GM19467 (cell line): ENCODE results near the gene ANP32B.

Experiments
- ATAC-seq: cut with Tn5 transposase; IDR thresholded peaks from one replicate; pipeline ENCODE4 v1.9.1; 2021; ENCODE audit warnings: mild to moderate bottlenecking, moderate library complexity; ENCODE audit not compliant: unreplicated experiment

ANP32B gene

DNA sequence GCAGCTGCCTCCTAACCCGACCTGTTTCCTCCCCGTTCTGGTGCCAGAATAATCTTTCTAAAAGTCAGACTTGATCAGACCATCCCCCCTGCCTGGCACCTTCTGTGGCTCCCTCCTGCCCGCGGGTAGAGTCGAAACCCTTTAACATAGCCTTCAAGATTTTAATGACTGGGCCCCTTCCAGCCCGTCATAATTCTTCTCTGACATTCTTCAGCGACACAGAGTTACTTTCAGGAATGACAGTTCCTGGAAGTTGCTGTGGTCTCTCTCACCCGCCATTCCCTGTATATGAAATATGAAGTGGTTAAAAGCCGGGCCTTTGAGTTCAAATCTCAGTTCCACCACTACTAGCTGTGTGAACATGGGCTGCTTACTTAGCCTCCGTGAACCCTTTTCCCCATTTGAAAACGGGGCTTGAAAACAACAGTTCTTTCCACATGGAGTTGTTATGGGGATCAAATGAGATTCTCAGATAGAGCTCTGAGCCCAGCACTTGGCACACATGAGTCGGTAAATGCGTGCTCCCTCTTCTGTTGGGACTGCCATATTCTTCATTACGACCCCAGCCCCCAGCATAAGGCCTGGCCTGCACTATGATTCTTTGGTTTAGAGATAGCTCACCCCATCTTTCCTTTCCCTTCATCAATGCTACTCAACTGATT lies 74.1 kb downstream of the ANP32B start:
- no peak for ATAC-seq

DNA sequence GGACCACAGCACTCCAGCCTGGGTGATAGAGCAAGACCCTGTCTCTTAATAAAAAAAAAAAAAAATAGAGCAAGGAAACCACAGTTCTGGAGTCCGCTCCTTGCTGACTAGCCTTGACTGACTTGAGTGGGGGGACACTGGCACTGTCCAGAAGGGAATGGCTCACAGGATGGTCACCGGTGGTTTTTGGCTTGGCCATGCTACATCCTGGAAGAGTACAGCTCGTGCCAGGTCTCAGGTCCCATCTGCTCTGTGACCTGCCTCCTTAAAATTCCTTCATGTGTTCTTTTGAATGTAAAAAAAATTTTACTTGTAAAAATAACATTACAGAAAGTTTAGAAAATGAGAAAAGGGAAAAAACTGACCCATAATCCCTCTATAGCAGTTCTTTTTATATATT lies 79.0 kb downstream of the ANP32B start:
- no peak for ATAC-seq

DNA sequence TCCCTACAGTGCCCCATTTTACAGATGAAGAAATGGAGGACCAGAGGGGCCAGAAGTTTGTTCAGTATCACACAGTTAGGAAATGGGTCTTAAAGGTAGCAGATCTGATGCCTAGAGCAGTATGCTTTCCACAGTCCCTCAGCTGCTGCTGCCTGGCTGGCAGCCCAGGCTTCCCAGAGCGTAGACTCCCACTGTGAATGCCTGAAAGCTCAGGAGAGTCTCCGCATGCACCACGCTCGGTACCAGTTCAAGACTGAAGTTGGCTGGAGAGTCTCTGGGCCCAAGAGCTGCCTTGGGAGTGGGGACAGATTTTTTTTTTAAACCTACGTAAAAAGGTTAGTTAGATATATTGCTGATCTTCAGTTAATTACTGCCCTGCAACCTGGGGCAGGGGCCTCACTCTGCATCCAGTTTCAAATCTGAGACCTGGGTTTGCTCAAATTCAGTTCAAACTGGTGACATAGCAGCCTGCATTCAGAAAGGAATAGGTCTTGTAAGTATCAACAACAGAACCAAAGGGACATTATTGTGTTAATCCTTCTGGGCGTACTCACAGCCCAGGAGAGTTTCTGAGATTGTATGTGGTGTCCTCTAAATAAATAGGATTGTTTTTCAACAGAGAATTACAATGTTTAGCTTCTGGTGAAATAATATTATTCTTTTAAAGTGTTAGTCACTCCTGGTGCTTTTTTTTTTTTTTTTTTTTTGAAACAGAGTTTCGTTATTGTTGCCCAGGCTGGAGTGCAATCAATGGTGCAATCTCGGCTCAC lies 81.7 kb downstream of the ANP32B start:
- no peak for ATAC-seq
